ENCODE measurements around the gene NTRK3. TPM values are rescaled to one million over a fixed set of nuclear protein-coding genes. Genes with fewer than 3 reads are reported as not detected.

Gene NTRK3
- total and polyA plus RNA-seq, 2 of the 8 experiments (the other 6 are each of a cell fraction or from before 2014, with no cell fraction given) = 4.5 to 6.8 TPM

- no peak for TF ChIP-seq PHF8 (conservative IDR thresholded peaks at IDR 0.05; ENCODE audit: low read depth, low read length)
Observed at GRCh38 chr15:87940768-87941167, 315.8 kb downstream of the NTRK3 start (continued).
